RWPE1 (cell line): ENCODE results near the gene KRT1.
"Not testable (repeated sequence)": the region's sequence is repeated elsewhere in the genome, so short reads cannot be mapped to it uniquely, and the experiment has no call there.

ENCODE experiments used
- CTCF ChIA-PET: fragments of 350-600 bp; sonication (Branson Sonifier 250); formaldehyde crosslinking; extraction: SDS; loops from one replicate; lab custom pipeline; 2021; lab: Yijun Ruan, JAX
- POLR2A ChIA-PET: fragments of 400-600 bp; formaldehyde crosslinking; extraction: SDS; loops from one replicate; lab custom pipeline; 2020; ENCODE audit warnings: antibody characterized with exemption; ENCODE audit not compliant: low non-redundant PET; lab: Yijun Ruan, JAX
- DNase-seq: peaks from one replicate; pipeline ENCODE4 v3.0.0; 2012; ENCODE audit warnings: low spot score
- H3K27ac ChIP-seq: fragments of 450-650 bp; 2 replicates; pipeline ENCODE4 v1.5.1; 2017
- TF ChIP-seq, protein P1 (sequence below): fragments of 450-650 bp; conservative IDR thresholded peaks from 2 replicates; pipeline ENCODE4 v1.5.1; 2017; ENCODE audit warnings: low read depth, mild to moderate bottlenecking

Gene KRT1

DNA sequence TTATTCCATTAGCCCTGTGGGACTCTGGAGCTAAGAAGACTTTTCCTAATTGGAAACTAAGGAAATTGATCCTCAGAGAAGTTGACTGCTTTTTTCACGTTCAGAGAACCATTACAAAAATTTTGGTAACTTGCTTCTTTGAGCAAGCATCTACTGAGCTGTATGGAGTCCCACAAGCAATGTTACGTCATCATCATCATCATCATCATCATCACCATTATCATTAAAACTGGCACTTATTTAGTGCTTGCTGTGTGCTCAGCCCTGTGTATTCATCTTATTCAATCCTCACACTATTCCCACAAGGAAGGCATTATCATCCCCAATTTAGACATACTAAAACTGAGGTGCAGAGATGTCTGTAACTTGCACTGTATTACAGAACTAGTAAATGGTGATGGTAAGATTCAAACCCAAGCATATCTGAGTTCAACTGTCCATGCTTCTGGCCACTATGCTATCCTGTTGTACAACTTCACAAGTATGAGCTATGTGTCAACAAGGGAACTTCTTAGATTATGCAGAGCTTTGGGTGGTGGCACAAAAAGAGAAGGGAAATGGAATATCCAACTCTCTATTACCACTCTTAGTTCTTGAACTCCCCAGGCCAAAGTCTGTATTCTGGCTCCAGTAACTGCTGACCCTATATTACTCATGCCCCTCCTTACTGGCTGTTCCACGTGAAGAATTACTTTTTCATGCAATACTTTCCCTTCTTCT is 6.3 kb downstream of the KRT1 start:
- TF ChIP-seq, protein P1, sequence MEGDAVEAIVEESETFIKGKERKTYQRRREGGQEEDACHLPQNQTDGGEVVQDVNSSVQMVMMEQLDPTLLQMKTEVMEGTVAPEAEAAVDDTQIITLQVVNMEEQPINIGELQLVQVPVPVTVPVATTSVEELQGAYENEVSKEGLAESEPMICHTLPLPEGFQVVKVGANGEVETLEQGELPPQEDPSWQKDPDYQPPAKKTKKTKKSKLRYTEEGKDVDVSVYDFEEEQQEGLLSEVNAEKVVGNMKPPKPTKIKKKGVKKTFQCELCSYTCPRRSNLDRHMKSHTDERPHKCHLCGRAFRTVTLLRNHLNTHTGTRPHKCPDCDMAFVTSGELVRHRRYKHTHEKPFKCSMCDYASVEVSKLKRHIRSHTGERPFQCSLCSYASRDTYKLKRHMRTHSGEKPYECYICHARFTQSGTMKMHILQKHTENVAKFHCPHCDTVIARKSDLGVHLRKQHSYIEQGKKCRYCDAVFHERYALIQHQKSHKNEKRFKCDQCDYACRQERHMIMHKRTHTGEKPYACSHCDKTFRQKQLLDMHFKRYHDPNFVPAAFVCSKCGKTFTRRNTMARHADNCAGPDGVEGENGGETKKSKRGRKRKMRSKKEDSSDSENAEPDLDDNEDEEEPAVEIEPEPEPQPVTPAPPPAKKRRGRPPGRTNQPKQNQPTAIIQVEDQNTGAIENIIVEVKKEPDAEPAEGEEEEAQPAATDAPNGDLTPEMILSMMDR, result no peak
- POLR2A ChIA-PET, result no interaction called here
- CTCF ChIA-PET, result no interaction called here
- DNase-seq, result no peak
- H3K27ac ChIP-seq, result no peak overlapping the region

DNA sequence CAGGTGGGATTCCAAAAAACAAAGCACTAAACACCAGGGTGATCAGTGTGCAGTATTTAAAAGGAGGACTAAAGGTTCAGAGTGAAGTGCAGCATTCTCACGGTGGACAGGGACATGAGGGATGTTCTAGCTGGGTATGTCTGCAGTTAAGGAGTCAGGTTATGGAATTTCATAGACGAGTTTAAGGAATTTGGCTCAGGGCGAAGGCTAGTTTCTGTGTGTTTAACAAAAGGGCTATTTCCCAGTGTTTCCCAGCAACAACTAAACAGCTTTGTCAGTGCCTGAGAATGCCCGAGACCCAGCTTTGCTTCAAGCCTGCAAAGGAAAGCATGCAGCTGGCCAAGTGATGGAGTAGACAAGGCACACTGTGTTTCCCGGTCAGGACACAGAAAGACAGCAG is 7.0 kb downstream of the KRT1 start:
- no peak for DNase-seq
- CTCF ChIA-PET, result interaction anchor here (0.6 to 0.9 kb wide), 2 partner anchors 12 to 301 kb away, joined by 4 read pairs; no protein-coding TSS in a partner anchor
- TF ChIP-seq, protein P1, result no peak
- H3K27ac ChIP-seq, result no peak overlapping the region
- POLR2A ChIA-PET, result no interaction called here

DNA sequence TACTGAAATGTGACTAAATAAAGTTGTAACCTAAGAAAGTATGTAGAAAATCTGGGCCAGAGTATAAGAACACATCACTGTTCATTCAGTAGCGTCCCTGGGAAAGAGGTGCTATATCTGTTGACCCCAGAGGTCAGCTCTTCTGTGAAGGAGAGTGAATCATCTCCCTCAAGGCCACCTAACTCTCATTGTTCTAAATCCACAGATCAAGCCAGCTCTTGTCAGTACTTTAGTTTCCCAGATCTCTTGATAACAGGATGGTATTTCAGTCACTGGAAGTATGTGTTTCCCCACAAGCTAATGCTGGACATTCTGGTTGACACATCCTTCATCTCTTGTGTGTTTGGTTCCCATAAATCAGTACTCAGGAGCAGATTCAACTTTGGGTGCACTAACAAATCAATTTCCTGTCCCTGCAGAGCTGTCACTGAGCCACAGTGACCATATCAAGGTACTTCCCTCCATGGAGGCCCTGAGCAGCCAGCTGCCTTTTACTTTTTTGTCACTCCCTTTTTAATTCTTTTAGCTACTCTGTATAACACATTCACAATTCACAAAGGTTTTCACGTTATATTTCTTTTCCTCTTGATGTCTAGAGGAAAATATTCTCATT is 7.8 kb downstream of the KRT1 start:
- H3K27ac ChIP-seq, result no peak overlapping the region
- TF ChIP-seq, protein P1, result no peak
- POLR2A ChIA-PET, result interaction anchor here (0.6 kb wide), 1 partner anchor 225 kb away, joined by 3 read pairs; no protein-coding TSS in a partner anchor
- CTCF ChIA-PET, result interaction anchor here (0.6 to 0.9 kb wide), 2 partner anchors 13 to 300 kb away, joined by 4 read pairs; no protein-coding TSS in a partner anchor
- DNase-seq, result peak; percentile 85

DNA sequence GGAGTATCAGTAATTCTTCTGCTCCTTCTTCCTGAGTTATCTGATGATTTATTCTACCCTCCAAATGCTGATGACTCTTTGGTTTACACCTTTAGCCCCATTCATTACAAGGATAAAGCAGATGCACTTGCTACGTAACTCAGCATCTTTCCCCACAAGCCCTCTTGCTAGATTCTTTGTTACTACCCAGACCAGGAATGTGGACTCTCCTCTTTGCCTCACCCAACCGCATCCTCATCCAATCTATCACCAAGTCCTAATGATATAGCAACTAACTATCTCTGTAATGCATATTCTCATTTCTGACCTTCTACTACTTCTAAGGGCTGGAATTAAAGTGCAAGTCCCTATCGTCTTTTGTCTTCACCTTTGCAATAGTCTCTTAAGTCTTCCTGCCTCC is 9.2 kb downstream of the KRT1 start:
- POLR2A ChIA-PET, result no interaction called here
- TF ChIP-seq, protein P1, result no peak

DNA sequence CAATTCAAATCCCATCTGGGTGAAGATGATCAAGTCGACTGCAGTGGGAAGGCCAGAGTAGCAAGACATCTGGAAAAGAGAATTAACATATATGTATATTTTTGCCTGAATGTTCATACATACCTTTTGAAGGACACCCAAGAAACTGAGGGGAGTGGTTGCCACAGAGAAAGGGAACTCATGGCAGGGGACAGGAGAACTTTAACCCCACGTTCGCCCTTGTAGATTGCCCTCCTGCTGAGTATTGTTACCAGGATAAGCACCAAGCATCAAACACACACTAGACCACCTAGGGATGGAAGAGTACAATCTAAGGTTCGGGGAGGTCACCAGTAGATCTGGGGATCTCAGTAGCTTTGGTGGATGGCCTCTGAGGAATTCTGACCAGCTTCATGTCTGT is 9.7 kb downstream of the KRT1 start:
- DNase-seq, result no peak
- TF ChIP-seq, protein P1, result no peak
- ChIA-PET CTCF (no interaction called here), POLR2A (no interaction called here)
- no peak overlapping the region for H3K27ac ChIP-seq

More for the DNA sequence above, 9.2 kb downstream of the KRT1 start:
- CTCF ChIA-PET, result no interaction called here
- peak; percentile 53 for DNase-seq
- H3K27ac ChIP-seq, result no peak overlapping the region

DNA sequence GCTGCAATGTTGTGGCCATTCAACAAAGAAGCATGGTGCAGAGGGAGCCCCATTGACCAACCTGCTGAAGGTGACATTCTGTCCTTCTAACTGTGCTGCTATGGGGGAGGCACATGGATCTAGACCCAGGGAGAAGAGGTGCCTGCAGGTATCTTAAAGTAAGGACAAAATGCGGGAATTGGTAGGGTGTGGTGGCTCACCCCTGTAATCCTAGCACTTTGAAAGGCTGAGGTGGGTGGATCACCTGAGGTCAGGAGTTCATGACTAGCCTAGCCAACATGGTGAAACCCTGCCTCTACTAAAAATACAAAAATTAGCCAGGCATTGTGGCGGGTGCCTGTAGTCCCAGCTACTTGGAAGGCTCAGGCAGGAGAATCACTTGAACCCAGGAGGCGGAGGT is 10.3 kb downstream of the KRT1 start:
- DNase-seq, H3K27ac ChIP-seq, POLR2A ChIA-PET, CTCF ChIA-PET: not testable (repeated sequence)

DNA sequence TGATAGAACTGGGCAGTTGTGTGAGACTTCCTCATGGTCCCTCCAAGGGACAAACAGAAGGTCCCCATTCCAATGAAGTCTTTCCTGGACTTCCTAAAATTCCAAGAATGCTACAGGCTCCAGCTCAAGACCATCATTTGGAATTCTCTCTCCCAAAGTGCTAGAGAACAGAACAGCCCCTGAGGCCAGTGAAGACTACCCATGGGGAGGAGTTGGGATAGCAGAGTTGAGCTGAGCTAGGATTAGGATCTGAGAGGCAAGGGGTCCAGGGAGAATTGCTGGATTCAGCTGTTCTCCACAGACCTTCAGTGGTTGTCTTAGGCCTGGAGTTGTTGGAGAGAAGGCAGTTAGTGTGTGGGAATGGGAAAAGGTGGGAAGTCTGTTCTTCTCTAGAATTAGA is 10.8 kb downstream of the KRT1 start:
- DNase-seq, result no peak
- H3K27ac ChIP-seq, result no peak overlapping the region
- ChIA-PET CTCF (no interaction called here), POLR2A (no interaction called here)
- TF ChIP-seq, protein P1, result no peak
